Measurements from ENCODE around the gene NBPF8. TPM values are rescaled to one million over a fixed set of nuclear protein-coding genes. Genes with fewer than 3 reads are reported as not detected.
"Not testable (repeated sequence)": the region's sequence is repeated elsewhere in the genome, so short reads cannot be mapped to it uniquely, and the experiment has no call there.

NBPF8 gene
- total and polyA plus RNA-seq, 2 of the 8 experiments (the other 6 are each of a cell fraction or from before 2014, with no cell fraction given) = 1.5 TPM

- H2AFZ ChIP-seq (ENCODE audit: low read length); H4K91ac ChIP-seq (replicated peaks; ENCODE audit: insufficient read length, low read length); H3K4me2 ChIP-seq (ENCODE audit: insufficient read depth in 1 of 2, low read depth in 2 of 2, low read length in 2 of 2); H3K56ac ChIP-seq (replicated peaks; ENCODE audit: insufficient read length, low read depth, low read length); POLR2A ChIA-PET (ENCODE audit: partially characterized antibody); H3K36me3 ChIP-seq (ENCODE audit: control insufficient read depth in 2 of 4, insufficient read depth in 4 of 4, low read length in 3 of 4); H3K4me1 ChIP-seq (replicated peaks in 1 of 4; ENCODE audit: control insufficient read depth in 3 of 4, insufficient read depth in 4 of 4, low read length in 3 of 4); H2BK120ac ChIP-seq (replicated peaks; ENCODE audit: low read depth, low read length); H3K14ac ChIP-seq (ENCODE audit: insufficient read length); H3K23ac ChIP-seq (ENCODE audit: insufficient read length); H3K23me2 ChIP-seq (ENCODE audit: low read depth, low read length); CTCF ChIA-PET (ENCODE audit: partially characterized antibody); H3K27me3 ChIP-seq (replicated peaks in 1 of 4; ENCODE audit: control insufficient read depth in 3 of 4, extremely low read depth in 1 of 4, insufficient read depth in 3 of 4, low read length in 3 of 4); H3K4ac ChIP-seq (replicated peaks; ENCODE audit: insufficient read length, low read depth, low read length); H3K27ac ChIP-seq (ENCODE audit: low read depth, low read length); H2BK20ac ChIP-seq (ENCODE audit: low read length); DNase-seq (ENCODE audit: low read depth in 1 of 2, low spot score in 2 of 2); H3K79me2 ChIP-seq (ENCODE audit: control insufficient read depth in 1 of 2, insufficient read depth in 2 of 2, low read length in 2 of 2); H3K9me3 ChIP-seq (ENCODE audit: insufficient read depth in 2 of 2, low read depth in 1 of 2, low read length in 1 of 2); H3K18ac ChIP-seq (ENCODE audit: extremely low read depth, low read length); H4K20me1 ChIP-seq (replicated peaks in 1 of 2; ENCODE audit: control insufficient read depth in 1 of 2, insufficient read depth in 2 of 2, low read length in 2 of 2); H2BK12ac ChIP-seq (ENCODE audit: low read depth, low read length); H2BK15ac ChIP-seq (ENCODE audit: low read length); H2AK5ac ChIP-seq (ENCODE audit: low read depth, low read length); H3K79me1 ChIP-seq (ENCODE audit: low read depth, low read length); H4K8ac ChIP-seq (ENCODE audit: extremely low read depth, insufficient read depth, low read length); H3K9ac ChIP-seq (replicated peaks in 1 of 4; ENCODE audit: extremely low read depth in 1 of 4, low read depth in 3 of 4, low read length in 3 of 4); H4K5ac ChIP-seq (ENCODE audit: insufficient read length, low read depth, low read length); FAIRE-seq; H2BK5ac ChIP-seq (ENCODE audit: low read depth, low read length): not testable (repeated sequence)
- peak overlapping the region in 1 of 4 experiments; percentile 50; a peak in 1 of 8 replicates for H3K4me3 ChIP-seq (ENCODE audit: extremely low read depth in 1 of 4, insufficient read depth in 2 of 4, low read depth in 3 of 4, low read length in 4 of 4)
- 21% methylated on average over 6 of the region's 16 CpGs; no CpG with 5 or more reads in 1 of the 2 experiments for WGBS, 2 experiments (ENCODE audit: extremely low coverage in 1 of 2, insufficient coverage in 1 of 2, insufficient read length in 1 of 2, insufficient replicate concordance in 2 of 2, low coverage in 1 of 2, low lambda C conversion rate in 2 of 2, missing lambda C conversion rate in 1 of 2)
Observed at GRCh38 chr1:120414451-120414850, 384 bp upstream of the NBPF8 start.

- H4K20me1 ChIP-seq (replicated peaks in 1 of 2; ENCODE audit: control insufficient read depth in 1 of 2, insufficient read depth in 2 of 2, low read length in 2 of 2); H3K23ac ChIP-seq (ENCODE audit: insufficient read length); H2AFZ ChIP-seq (ENCODE audit: low read length); H3K79me2 ChIP-seq (ENCODE audit: control insufficient read depth in 1 of 2, insufficient read depth in 2 of 2, low read length in 2 of 2); H3K9me3 ChIP-seq (ENCODE audit: insufficient read depth in 2 of 2, low read depth in 1 of 2, low read length in 1 of 2); H3K56ac ChIP-seq (replicated peaks; ENCODE audit: insufficient read length, low read depth, low read length); H2BK5ac ChIP-seq (ENCODE audit: low read depth, low read length); H3K36me3 ChIP-seq (ENCODE audit: control insufficient read depth in 2 of 4, insufficient read depth in 4 of 4, low read length in 3 of 4); H2BK120ac ChIP-seq (replicated peaks; ENCODE audit: low read depth, low read length); FAIRE-seq; H3K27me3 ChIP-seq (replicated peaks in 1 of 4; ENCODE audit: control insufficient read depth in 3 of 4, extremely low read depth in 1 of 4, insufficient read depth in 3 of 4, low read length in 3 of 4); H3K18ac ChIP-seq (ENCODE audit: extremely low read depth, low read length); H2BK12ac ChIP-seq (ENCODE audit: low read depth, low read length); H3K27ac ChIP-seq (ENCODE audit: low read depth, low read length); H3K14ac ChIP-seq (ENCODE audit: insufficient read length); H3K4me1 ChIP-seq (replicated peaks in 1 of 4; ENCODE audit: control insufficient read depth in 3 of 4, insufficient read depth in 4 of 4, low read length in 3 of 4); H3K4ac ChIP-seq (replicated peaks; ENCODE audit: insufficient read length, low read depth, low read length); H2BK20ac ChIP-seq (ENCODE audit: low read length); H4K91ac ChIP-seq (replicated peaks; ENCODE audit: insufficient read length, low read length); H3K23me2 ChIP-seq (ENCODE audit: low read depth, low read length); H4K8ac ChIP-seq (ENCODE audit: extremely low read depth, insufficient read depth, low read length); H3K9ac ChIP-seq (replicated peaks in 1 of 4; ENCODE audit: extremely low read depth in 1 of 4, low read depth in 3 of 4, low read length in 3 of 4); POLR2A ChIA-PET (ENCODE audit: partially characterized antibody); CTCF ChIA-PET (ENCODE audit: partially characterized antibody); H4K5ac ChIP-seq (ENCODE audit: insufficient read length, low read depth, low read length); H3K79me1 ChIP-seq (ENCODE audit: low read depth, low read length); H2AK5ac ChIP-seq (ENCODE audit: low read depth, low read length); H2BK15ac ChIP-seq (ENCODE audit: low read length): not testable (repeated sequence)
- H3K4me3 ChIP-seq (ENCODE audit: extremely low read depth in 1 of 4, insufficient read depth in 2 of 4, low read depth in 3 of 4, low read length in 4 of 4) = peak overlapping the region; percentile 7 to 50 (median 17); a peak in 6 of 8 replicates
- DNase-seq (ENCODE audit: low read depth in 1 of 2, low spot score in 2 of 2) = peak in 1 of 2 experiments; percentile 55
- WGBS, 2 experiments (ENCODE audit: extremely low coverage in 1 of 2, insufficient coverage in 1 of 2, insufficient read length in 1 of 2, insufficient replicate concordance in 2 of 2, low coverage in 1 of 2, low lambda C conversion rate in 2 of 2, missing lambda C conversion rate in 1 of 2) = 12% methylated on average over 14 of the region's 23 CpGs; no CpG with 5 or more reads in 1 of the 2 experiments
- H3K4me2 ChIP-seq (ENCODE audit: insufficient read depth in 1 of 2, low read depth in 2 of 2, low read length in 2 of 2) = peak overlapping the region; percentile 45 to 56; a peak in 3 of 4 replicates
Observed at GRCh38 chr1:120415492-120415961, 692 bp downstream of the NBPF8 start.

Measured in H1 (cell line).